ENCODE measurements around the gene SEPHS1.

DNA sequence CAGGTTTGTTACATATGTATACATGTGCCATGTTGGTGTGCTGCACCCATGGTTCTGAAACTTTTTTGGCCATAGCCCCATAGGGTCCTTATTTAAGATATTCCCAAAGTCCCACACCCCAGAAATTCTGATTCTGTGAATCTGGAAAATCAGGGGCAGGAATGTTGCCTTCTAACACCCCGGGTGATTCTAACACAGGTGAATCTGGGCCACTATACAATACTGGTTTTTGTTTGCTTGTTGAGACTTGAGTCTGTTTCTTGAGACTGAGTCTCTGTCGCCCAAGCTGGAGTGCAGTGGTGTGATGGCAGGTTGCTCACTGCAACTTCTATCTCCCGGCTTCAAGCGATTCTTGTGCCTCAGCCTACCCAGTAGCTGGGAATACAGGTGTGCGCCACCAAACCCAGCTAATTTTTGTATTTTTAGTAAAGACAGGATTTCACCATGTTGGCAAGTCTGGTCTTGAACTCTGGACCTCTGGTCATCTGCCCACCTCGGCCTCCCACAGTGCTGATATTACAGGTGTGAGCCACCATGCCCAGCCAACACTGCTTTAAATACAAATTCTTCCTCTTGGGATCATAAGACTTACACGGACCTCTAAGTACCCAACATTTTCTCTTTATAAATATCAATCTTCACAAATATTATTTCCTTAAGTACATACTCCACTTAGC, 31.3 kb downstream of the SEPHS1 start:
- TF ChIP-seq, protein P1, sequence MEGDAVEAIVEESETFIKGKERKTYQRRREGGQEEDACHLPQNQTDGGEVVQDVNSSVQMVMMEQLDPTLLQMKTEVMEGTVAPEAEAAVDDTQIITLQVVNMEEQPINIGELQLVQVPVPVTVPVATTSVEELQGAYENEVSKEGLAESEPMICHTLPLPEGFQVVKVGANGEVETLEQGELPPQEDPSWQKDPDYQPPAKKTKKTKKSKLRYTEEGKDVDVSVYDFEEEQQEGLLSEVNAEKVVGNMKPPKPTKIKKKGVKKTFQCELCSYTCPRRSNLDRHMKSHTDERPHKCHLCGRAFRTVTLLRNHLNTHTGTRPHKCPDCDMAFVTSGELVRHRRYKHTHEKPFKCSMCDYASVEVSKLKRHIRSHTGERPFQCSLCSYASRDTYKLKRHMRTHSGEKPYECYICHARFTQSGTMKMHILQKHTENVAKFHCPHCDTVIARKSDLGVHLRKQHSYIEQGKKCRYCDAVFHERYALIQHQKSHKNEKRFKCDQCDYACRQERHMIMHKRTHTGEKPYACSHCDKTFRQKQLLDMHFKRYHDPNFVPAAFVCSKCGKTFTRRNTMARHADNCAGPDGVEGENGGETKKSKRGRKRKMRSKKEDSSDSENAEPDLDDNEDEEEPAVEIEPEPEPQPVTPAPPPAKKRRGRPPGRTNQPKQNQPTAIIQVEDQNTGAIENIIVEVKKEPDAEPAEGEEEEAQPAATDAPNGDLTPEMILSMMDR (IDR thresholded peaks at IDR 0.05) = no peak
- no peak for TF ChIP-seq POLR2A (IDR thresholded peaks at IDR 0.05)

All from Peyer's patch (tissue), 4 donors.